Measurements from ENCODE around the gene SKP1.
"Not testable (repeated sequence)": the region's sequence is repeated elsewhere in the genome, so short reads cannot be mapped to it uniquely, and the experiment has no call there.

SKP1 gene

DNA sequence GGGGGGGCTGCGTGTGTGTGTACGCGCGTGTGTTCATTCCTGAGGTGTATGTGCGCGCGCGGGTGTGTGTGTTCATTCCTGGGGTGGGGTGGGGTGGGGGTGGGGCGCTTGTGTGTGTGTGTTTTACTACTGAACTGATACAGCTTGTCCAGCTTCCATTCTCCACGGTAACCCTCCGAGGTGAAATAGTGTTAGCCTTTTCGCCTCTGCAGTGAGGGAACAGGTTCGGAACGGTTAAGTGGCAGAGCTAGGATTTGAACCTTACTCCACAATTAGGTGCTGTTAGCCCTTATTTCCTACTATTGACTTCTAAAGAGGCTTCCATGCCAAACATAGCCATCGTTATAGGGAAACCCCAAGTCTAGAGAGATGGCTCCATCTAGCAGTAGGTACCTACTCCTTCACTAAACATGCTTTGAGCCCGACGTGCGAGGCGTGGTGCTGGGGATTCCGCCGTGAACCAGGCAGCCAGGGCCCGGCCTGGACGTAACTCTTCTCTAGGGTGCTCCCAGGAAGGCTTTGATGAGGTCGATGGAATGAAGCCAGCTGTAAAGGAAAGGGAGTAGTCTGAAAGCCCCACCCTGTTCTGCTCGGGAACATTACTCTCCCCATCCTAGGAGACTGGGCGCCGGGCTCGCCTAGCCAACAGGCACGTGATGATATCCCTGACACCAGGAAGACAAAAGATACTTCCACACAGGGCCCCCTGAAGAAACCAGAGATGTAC, 782 bp upstream of the SKP1 start:
- DNase-seq (ENCODE audit: low read depth), result no peak

DNA sequence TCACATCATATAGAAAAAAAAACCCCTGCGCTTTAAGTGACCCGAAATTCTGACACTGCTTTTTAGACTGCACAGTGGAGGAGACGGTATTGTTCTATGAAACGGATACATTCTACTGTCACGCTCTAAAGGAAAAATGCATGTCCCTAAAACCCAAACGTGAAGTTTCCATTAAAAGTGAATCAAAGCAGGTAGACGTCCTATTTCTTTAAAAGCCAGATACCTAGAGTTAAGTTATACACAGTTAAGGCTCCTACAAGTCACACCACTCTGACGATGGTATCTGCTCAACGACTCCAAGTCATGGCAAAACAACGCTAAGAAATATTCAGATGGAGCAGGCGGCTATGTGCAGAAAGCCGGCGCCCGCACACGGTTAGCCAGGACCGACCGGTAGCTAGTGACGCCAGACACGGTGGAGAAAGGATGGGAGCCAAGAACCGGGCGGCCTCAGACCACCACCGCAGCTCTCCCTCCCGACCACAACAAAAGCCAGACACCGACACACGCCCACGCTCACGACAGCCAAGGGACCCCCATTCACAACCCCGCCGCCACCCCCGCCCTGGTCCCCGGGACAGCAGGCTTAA, 734 bp downstream of the SKP1 start:
- DNase-seq (ENCODE audit: low read depth), result no peak

DNA sequence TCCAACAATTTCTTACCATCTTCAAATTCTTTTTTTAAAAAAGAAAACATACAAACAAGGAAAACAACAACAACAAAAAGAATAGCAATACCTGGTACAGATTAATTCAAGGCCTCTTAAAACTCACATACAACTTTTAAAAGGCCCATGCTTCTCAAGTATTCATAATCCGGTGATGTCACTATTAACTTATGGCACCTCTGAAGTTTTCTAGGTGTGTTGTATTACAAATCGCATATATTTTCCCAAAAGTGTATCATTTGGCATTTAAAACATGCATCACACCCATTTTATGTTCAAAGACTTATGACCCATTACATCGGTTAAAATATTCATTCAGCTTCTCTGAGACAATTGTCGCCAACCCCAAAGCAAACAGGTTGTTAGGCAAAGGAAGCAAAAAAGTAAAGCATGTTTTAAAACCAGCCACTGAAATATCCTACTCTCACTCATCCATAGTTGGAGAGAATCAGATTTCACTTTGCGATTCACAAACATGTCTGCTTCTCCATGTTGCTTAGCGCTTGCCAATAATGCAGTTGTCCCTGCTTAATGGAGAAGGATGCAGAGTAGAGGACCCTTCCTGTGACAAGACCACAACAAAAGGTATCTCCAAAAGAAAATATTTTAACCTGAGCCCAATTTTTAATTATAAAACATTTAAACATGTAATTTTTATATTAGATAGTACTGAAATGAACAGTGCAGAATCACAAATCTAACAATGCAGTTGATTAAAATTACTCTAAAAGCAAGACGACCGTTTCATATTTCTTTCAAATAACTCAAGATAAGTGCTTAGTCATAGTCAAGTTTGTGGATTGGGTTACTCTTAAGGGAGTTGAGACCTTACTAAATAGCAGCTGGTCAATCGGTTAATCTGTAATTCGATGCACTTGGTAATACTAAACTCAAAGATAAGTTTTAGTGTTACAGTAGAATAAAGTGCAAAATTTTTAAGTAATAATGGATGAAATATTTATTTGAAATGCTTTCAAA, 1.6 kb downstream of the SKP1 start:
- no peak for DNase-seq (ENCODE audit: low read depth)

DNA sequence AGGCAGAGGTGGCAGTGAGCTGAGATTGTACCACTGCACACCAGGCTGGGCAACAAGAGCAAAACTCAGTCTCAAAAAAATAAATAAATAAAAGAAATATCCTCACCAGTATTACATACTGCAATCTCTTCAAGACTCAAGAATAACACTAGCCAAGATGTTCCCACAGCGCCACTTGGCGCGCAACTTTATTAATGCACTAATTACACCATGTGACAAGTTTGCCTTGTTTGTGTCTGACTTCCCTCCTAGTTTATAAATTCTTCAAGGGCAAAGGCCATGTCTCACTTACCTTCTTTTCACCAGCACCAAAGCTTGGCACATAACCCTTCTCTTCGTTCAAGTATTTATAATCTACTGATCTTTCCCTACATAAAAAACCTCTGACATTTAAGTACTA, 4.8 kb downstream of the SKP1 start:
- no peak for DNase-seq (ENCODE audit: low read depth)

DNA sequence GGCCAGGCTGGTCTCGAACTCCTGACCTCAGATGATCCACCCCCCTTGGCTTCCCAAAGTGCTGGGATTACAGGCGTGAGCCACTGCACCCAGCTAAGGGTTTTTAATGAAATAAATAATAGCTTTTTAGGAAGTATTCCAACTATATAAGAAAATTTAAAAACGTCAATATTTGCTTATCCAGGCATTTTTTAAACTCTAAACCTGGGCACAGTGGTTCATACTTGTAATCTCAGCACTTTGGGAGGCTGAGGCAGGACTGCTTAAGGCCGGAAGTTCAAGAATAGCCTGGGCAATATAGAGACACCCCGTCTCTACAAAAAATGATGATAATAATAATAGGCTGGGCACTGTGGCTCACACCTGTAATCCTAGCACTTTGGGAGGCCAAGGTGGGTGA, 14.2 kb downstream of the SKP1 start:
- DNase-seq (ENCODE audit: low read depth), result no peak

DNA sequence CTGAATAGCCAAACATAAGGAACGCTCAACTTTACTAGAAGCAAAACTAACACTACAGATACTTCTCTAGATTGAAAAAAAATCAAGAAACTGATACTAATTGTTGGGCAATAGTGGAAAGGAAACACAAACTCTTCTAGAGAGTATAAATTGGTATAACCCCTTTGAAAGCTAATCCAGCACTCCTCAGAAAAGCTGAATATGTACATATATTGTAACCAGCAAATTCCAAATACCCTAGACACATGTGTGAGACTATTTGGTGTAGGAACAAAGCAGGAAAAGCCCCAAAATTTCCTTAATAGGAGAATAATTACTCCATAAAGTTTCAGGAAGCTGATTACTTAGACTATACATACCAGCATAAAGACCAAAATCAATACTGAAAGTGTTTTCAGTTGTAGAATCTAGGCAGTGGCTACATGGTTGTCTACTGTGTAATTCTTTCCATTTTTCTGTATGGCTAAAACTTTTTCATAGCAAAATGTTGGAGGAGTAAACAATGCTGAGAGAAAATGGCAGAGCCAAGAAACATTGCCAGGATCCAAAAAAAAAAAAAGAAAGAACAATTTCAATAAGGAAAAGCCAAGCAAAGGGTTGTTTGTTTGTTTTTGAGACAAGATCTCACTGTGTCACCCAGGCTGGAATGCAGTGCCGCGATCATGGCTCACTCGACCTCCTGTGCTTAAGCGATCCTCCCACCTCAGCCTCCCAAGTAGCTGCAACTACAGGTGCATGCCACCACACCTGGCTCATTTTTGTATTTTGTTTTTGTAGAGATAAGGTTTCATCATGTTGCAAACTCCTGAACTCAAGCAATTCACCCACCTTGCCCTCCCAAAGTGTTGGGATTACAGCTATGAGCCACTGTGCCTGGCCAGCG, 15.0 kb downstream of the SKP1 start:
- no peak for DNase-seq (ENCODE audit: low read depth)

DNA sequence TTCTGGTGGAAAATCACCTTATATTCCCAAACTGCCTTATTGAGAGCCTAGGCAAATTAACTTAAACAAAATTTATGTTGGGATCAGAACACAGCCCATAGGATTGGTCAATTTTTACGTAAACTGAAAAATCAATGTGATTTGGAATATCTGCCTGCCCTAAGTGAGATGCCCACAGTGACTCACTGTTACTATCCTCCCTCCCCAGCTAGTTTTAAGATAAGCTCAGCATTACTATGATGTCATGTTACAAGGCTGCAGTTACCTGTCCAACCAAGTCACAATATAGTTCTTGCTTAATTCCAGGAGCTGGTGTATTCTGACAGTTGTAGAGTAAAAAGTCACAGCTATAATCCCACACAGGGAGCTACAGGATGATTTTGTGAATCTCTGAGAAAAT, 23.1 kb downstream of the SKP1 start:
- DNase-seq (ENCODE audit: low read depth), result no peak

DNA sequence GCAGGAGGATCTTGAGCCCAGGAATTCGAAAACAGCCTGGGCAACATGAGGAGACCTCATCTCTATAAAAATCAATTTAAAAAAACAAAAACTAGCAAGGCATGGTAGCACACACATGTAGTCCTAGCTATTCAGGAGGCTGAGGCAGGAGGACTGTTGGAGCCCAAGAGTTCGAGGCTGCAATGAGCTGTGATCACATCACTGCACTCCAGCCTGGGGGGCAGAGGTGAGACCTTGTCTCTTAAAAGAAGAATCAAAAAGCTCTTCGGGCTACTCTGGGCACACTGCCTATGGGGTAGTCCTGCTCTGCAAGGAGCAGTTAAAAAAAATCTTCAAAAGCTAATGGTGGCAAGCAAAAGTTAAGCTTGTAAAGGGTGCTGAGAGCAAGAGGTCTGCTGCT, 23.5 kb downstream of the SKP1 start:
- no peak for DNase-seq (ENCODE audit: low read depth)

DNA sequence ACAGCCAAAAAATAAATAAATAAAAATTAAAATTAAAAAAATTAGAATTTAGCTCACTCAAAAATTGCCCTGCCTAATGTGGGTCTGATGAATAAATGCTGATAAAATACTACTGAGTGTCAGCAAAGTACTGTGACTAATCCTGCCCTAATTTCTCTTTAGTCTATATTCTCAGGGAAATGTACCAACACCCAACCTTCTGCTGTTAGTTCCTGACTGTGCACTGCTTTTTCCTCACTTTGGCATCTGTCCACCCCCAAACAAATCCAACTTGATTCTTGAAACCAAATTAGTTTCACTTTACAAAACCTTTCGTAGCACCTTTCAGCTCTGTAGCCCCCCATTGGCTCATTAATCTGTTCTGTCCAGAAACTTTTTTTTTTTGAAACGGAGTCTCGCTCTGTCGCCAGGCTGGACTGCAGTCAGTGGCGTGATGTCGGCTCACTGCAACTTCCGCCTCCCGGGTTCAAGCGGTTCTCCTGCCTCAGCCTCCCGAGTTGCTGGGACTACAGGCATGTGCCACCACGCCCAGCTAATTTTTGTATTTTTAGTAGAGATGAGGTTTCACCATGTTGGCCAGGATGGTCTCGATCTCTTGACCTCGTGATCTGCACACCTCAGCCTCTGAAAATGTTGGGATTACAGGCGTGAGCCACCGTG, 24.4 kb downstream of the SKP1 start:
- not testable (repeated sequence) for DNase-seq (ENCODE audit: low read depth)

DNA sequence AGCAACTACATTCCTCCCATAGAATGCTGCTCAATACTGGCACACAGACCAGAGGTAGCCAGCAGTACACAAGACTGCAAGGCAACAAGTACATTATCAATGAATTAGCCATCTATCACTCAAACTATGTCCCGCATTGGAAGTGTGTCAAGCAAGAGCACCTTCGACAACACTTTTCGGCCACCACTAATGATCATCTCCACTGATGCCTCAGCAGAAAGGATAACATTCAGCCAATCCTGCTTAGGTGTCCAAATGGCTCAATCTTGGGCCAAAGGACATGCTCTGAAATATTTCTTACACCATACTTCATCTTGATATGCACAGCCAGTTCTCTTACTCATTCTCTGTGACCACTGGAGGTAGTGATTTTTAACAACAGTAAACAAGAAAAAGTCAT, 25.0 kb downstream of the SKP1 start:
- DNase-seq (ENCODE audit: low read depth), result no peak

DNA sequence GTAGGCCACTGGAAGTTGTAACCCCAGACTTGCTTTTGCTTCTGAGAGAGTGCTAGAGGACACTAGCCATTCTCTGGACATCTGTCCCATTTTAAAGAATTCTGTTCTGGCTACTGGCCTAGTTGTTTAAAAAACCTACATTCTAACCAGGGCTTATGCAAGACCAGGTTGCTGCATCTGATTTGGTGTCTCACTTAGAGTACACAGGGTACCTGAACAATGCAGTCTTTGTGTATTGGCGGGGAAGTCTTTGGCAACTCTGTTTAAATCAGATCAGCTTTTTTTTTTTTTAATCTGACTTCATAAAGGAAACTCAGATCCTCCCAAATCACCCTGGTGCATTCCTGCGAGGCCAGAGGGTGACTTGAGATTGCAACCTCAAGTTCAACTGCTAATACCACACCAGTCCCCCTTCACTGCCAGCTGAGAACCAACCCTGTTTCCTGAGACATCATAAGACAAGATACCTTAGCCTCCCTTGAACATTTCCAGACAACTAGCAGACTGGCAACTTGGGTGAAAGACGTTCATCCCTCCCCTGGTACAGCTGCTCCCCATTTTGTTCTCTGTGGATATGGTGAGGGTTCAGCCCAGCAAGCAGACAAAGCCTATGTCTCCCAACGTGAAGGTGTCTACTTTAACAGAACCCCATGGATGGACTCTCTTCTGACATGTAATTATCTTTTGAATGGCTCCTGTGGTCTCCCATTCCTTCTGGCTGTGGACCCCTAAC, 27.0 kb downstream of the SKP1 start:
- no peak for DNase-seq (ENCODE audit: low read depth)

DNA sequence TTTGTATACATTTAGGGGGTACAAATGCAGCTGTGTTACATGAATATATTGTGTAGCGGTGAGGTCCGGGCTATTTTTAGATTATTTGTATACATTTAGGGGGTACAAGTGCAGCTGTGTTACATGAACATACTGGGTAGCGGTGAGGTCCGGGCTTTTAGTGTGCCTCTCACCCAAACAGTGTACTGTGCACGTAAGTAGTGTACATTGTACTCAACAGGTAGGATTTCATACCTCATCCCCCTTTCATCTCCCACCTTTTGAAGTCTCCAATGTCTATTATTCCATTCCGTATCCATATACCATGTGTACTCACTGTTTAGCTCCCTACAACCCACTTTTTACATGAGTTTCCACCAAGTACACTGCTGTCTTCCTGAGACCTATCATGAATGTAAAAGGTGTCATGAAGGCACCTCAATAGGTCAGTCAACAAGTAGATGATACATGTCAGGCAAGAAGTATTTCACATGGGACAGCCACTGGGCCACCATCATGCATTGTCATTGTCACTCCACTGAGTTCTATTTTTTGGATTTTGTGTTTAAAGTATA, 27.7 kb downstream of the SKP1 start:
- DNase-seq (ENCODE audit: low read depth), result no peak

DNA sequence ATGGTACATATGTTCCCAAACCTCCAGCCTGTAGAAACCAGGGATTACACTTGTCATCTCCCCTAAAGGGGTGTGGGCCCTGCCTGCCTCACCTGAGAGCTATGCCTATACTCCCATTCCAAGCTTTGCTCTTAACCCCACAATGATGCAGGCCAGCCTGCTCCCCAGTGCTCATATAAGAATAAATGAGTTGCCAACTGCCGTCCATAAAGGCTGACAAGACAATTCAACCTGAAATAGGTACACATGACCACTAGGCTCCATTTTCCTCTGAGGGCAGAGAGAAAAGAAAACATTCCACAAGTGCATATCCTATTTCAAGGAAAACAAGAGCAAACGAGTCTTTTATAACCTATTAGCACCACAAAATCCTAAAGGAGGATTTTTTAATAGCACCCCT, 28.4 kb downstream of the SKP1 start:
- DNase-seq (ENCODE audit: low read depth), result no peak

DNA sequence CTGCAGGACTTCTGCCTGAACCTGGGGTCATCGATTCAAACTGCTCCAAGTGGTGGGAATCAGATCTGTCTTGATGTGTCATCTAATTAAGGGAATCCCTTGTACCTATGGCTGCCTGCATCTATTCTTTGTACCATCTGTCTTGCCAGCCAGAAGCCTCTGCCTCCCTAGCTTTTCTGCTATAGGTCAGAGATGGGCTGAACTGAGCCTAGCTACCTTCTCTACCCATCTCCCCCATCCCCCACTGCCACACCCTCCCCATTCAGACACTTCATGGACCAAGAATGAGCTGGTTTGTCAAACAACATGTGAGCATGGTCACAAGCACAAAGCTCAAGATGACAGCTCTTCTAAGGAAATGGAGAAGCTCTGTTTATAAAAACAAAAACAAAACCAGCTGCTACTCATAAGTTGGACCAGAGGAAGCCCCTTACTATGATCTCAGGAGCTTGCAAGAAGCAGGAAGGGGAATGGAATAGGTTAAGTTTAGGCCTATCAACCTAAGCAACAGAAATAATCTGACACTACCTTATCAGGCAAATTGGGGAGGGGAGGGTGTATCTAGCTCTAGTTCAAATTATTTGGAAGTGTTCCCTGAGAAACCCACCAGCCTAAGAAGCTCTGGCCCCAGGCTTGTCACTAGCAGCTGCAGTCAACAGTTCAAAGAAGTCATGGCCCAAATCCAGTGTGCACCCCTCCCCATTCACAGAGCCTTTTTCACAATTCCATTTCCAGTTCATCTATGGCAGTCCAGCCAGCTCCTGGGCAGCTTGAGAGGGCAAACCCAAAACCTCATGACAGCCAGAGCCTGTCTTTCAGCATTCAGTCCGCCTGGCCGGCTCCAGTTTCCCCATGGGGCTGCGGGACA, 29.9 kb downstream of the SKP1 start:
- no peak for DNase-seq (ENCODE audit: low read depth)

DNA sequence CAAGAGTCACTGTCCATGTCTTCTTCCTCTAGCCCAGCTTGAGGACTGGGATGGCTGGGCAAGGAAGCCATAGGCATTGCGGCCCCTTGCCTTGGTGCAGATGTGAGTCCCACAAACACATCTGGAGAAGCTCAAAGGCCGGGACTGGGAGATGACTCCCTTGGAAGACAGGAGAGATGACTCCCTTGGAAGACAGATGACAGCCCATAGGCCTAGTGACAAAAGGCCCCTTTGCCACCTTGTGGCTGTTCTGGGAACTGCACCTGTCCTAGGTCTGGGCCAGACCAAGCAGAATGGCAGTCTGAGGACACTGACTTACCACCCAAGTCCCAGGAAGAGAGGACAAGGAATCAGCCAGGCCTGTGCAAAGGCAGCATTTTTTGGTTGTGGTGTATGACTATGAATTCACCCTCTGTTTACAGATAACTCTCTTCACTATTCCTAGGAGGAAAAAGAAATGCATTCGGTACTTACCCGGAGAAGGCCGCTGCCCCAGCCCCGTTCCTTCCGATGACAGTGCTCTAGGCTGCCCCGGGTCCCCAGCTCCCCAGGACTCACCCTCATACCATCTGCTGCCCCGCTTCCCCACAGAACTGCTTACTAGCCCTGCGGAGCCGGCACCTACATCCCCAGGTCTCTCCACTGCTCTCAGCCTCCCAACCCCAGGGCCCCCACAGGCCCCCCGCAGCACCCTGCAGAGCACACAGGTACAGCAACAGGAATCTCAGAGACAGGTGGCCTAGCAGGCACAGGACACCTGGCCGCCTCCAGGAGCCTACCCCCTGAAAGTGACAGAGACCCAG, 30.8 kb downstream of the SKP1 start:
- peak; percentile 50 for DNase-seq (ENCODE audit: low read depth)

DNA sequence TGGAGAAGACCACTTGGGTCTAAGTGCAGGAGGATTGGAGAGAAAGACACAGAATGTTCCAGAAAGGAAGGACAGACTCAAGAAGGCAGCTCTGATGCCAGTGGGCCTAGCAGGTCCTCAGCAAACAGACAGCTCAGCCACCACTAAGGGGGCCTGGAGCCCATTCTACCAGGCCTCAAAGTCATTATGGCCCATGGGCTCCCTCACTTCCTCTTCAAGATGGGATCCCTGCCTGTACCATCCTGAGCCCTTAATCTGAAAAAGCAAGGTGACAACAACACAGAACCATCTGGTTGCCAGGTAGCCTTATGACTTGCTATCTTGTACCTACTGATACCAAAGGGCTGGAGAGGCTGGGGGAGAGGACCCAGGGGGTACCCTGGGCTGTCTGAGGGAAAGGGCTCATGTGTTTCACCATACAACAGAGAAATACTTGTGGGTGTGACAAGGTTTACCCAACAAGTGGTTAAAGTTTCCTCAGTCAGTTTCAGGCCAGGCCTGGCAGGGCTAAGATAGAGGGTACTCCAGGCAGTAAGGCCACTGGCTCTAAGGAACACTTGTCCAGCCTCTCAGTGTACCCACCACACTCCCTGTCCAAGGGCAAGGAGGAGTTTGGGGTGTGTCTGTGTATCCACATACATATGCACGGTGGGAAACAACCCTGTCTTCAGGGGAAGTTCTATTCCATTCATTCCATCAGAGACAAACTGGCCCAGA, 31.6 kb downstream of the SKP1 start:
- DNase-seq (ENCODE audit: low read depth), result no peak

Measured in HS-5 (cell line).